ENCODE results near the gene GNG3. TPM values are rescaled to one million over a fixed set of nuclear protein-coding genes. Genes with fewer than 3 reads are reported as not detected.
"Not testable (repeated sequence)": the region's sequence is repeated elsewhere in the genome, so short reads cannot be mapped to it uniquely, and the experiment has no call there.

Gene GNG3
- total RNA-seq, 1 donor from 2014 or later: not detected

- H3K9me3 ChIP-seq (ENCODE audit: control insufficient read depth in 3 of 3, low read length in 3 of 3): no peaks in the 10 kb centered on the region
- no peaks in the 10 kb centered on the region for H3K27me3 ChIP-seq (ENCODE audit: control insufficient read depth in 3 of 3, insufficient read depth in 3 of 3, low read length in 3 of 3)
- H3K4me1 ChIP-seq (ENCODE audit: control insufficient read depth in 3 of 3, insufficient read depth in 3 of 3, low read length in 3 of 3): peaks cover 33 to 55% (median 36%) of the 10 kb centered on the region in 3 donors
- peak within 1 kb of the TSS; percentile 93 for H3K27ac ChIP-seq (ENCODE audit: low read depth, low read length)
- peaks cover 14 to 22% (median 18%) of the 10 kb centered on the region in 3 donors for H3K36me3 ChIP-seq (ENCODE audit: control insufficient read depth in 3 of 3, insufficient read depth in 3 of 3, low read length in 3 of 3)
- peak within 1 kb of the TSS; percentile 88 to 99 (median 98) for H3K4me3 ChIP-seq (ENCODE audit: low read length in 3 of 3)
- H3K9ac ChIP-seq (ENCODE audit: low read depth in 1 of 3, low read length in 3 of 3): peak within 1 kb of the TSS; percentile 93 to 98 (median 97)
Observed at GRCh38 chr11:62727165-62727871, 19.8 kb downstream of the GNG3 start, which contains the start of gene HNRNPUL2. Gene HNRNPUL2 (minus strand): TSS chr11:62727457. CDS start chr11:62727156, 301 bp downstream.

- Histone ChIP-seq H3K4me3 (ENCODE audit: low read length in 3 of 3) (peak overlapping the region; percentile 88 to 99 (median 98)), H3K9ac (ENCODE audit: low read depth in 1 of 3, low read length in 3 of 3) (peak overlapping the region; percentile 93 to 98 (median 97)), H3K36me3 (ENCODE audit: control insufficient read depth in 3 of 3, insufficient read depth in 3 of 3, low read length in 3 of 3) (peaks cover 9 to 18% (median 13%) of the 10 kb centered on the region in 3 donors), H3K4me1 (ENCODE audit: control insufficient read depth in 3 of 3, insufficient read depth in 3 of 3, low read length in 3 of 3) (peaks cover 33 to 55% (median 38%) of the 10 kb centered on the region in 3 donors), H3K27me3 (ENCODE audit: control insufficient read depth in 3 of 3, insufficient read depth in 3 of 3, low read length in 3 of 3) (no peaks in the 10 kb centered on the region), H3K27ac (ENCODE audit: low read depth, low read length) (peak overlapping the region; percentile 93), H3K9me3 (ENCODE audit: control insufficient read depth in 3 of 3, low read length in 3 of 3) (no peaks in the 10 kb centered on the region)
Observed at GRCh38 chr11:62727872-62728170, 20.3 kb downstream of the GNG3 start.

- Histone ChIP-seq H3K9ac (ENCODE audit: low read depth in 1 of 3, low read length in 3 of 3) (peak within 1 kb of the TSS; percentile 93 to 98 (median 97)), H3K4me3 (ENCODE audit: low read length in 3 of 3) (peak within 1 kb of the TSS; percentile 88 to 99 (median 98)), H3K9me3 (ENCODE audit: control insufficient read depth in 3 of 3, low read length in 3 of 3) (no peaks in the 10 kb centered on the region), H3K27me3 (ENCODE audit: control insufficient read depth in 3 of 3, insufficient read depth in 3 of 3, low read length in 3 of 3) (no peaks in the 10 kb centered on the region), H3K27ac (ENCODE audit: low read depth, low read length) (peak within 1 kb of the TSS; percentile 93), H3K36me3 (ENCODE audit: control insufficient read depth in 3 of 3, insufficient read depth in 3 of 3, low read length in 3 of 3) (peaks cover 11 to 19% (median 12%) of the 10 kb centered on the region in 3 donors), H3K4me1 (ENCODE audit: control insufficient read depth in 3 of 3, insufficient read depth in 3 of 3, low read length in 3 of 3) (peaks cover 33 to 55% (median 39%) of the 10 kb centered on the region in 3 donors)
Observed at GRCh38 chr11:62728171-62728988, 20.9 kb downstream of the GNG3 start, which contains the start of gene TTC9C. Gene TTC9C (plus strand): TSS chr11:62728486. CDS start chr11:62728849, 363 bp downstream.

- H3K27ac ChIP-seq (ENCODE audit: low read depth, low read length); H3K9me3 ChIP-seq (ENCODE audit: control insufficient read depth in 3 of 3, low read length in 3 of 3); H3K27me3 ChIP-seq (ENCODE audit: control insufficient read depth in 3 of 3, insufficient read depth in 3 of 3, low read length in 3 of 3): not testable (repeated sequence)
- H3K4me3 ChIP-seq (ENCODE audit: low read length in 3 of 3): peak overlapping the region in 2 of 3 donors; percentile 48 to 51
- H3K9ac ChIP-seq (ENCODE audit: low read depth in 1 of 3, low read length in 3 of 3): peak overlapping the region; percentile 38 to 68 (median 40)
- peaks cover 9 to 21% (median 14%) of the 10 kb centered on the region in 3 donors for H3K36me3 ChIP-seq (ENCODE audit: control insufficient read depth in 3 of 3, insufficient read depth in 3 of 3, low read length in 3 of 3)
- H3K4me1 ChIP-seq (ENCODE audit: control insufficient read depth in 3 of 3, insufficient read depth in 3 of 3, low read length in 3 of 3): peaks cover 19 to 39% (median 23%) of the 10 kb centered on the region in 3 donors
Observed at GRCh38 chr11:62730076-62730475, 22.6 kb downstream of the GNG3 start.

GRCh38 chr11:62732830-62733229, 25.4 kb downstream of the GNG3 start:
- H3K36me3 ChIP-seq (ENCODE audit: control insufficient read depth in 3 of 3, insufficient read depth in 3 of 3, low read length in 3 of 3): peaks cover 14 to 20% (median 19%) of the 10 kb centered on the region in 3 donors
- no peaks in the 10 kb centered on the region for H3K27me3 ChIP-seq (ENCODE audit: control insufficient read depth in 3 of 3, insufficient read depth in 3 of 3, low read length in 3 of 3)
- H3K9ac ChIP-seq (ENCODE audit: low read depth in 1 of 3, low read length in 3 of 3): peak overlapping the region in 1 of 3 donors; percentile 18
- peaks cover 9 to 27% (median 15%) of the 10 kb centered on the region in 3 donors for H3K4me1 ChIP-seq (ENCODE audit: control insufficient read depth in 3 of 3, insufficient read depth in 3 of 3, low read length in 3 of 3)
- H3K4me3 ChIP-seq (ENCODE audit: low read length in 3 of 3): no peak overlapping the region
- no peaks in the 10 kb centered on the region for H3K9me3 ChIP-seq (ENCODE audit: control insufficient read depth in 3 of 3, low read length in 3 of 3)
- H3K27ac ChIP-seq (ENCODE audit: low read depth, low read length): no peak overlapping the region

- Histone ChIP-seq H3K27ac (ENCODE audit: low read depth, low read length) (no peak overlapping the region), H3K4me1 (ENCODE audit: control insufficient read depth in 3 of 3, insufficient read depth in 3 of 3, low read length in 3 of 3) (peaks cover 0 to 2% (median 0%) of the 10 kb centered on the region in 3 donors), H3K9ac (ENCODE audit: low read depth in 1 of 3, low read length in 3 of 3) (no peak overlapping the region), H3K27me3 (ENCODE audit: control insufficient read depth in 3 of 3, insufficient read depth in 3 of 3, low read length in 3 of 3) (no peaks in the 10 kb centered on the region), H3K9me3 (ENCODE audit: control insufficient read depth in 3 of 3, low read length in 3 of 3) (no peaks in the 10 kb centered on the region), H3K36me3 (ENCODE audit: control insufficient read depth in 3 of 3, insufficient read depth in 3 of 3, low read length in 3 of 3) (peaks cover 22 to 30% (median 27%) of the 10 kb centered on the region in 3 donors), H3K4me3 (ENCODE audit: low read length in 3 of 3) (no peak overlapping the region)
Observed at GRCh38 chr11:62737196-62737595, 29.7 kb downstream of the GNG3 start.

- peaks cover 4 to 5% (median 4%) of the 10 kb centered on the region in 3 donors for H3K4me1 ChIP-seq (ENCODE audit: control insufficient read depth in 3 of 3, insufficient read depth in 3 of 3, low read length in 3 of 3)
- H3K4me3 ChIP-seq (ENCODE audit: low read length in 3 of 3): no peak overlapping the region
- H3K36me3 ChIP-seq (ENCODE audit: control insufficient read depth in 3 of 3, insufficient read depth in 3 of 3, low read length in 3 of 3): peaks cover 6 to 7% (median 7%) of the 10 kb centered on the region in 3 donors
- H3K27ac ChIP-seq (ENCODE audit: low read depth, low read length): no peak overlapping the region
- no peaks in the 10 kb centered on the region for H3K27me3 ChIP-seq (ENCODE audit: control insufficient read depth in 3 of 3, insufficient read depth in 3 of 3, low read length in 3 of 3)
- peak overlapping the region in 1 of 3 donors; percentile 16 for H3K9ac ChIP-seq (ENCODE audit: low read depth in 1 of 3, low read length in 3 of 3)
- no peaks in the 10 kb centered on the region for H3K9me3 ChIP-seq (ENCODE audit: control insufficient read depth in 3 of 3, low read length in 3 of 3)
Observed at GRCh38 chr11:62747475-62748160, 40.1 kb downstream of the GNG3 start.

- not testable (repeated sequence) for H3K27ac ChIP-seq (ENCODE audit: low read depth, low read length); H3K4me3 ChIP-seq (ENCODE audit: low read length in 3 of 3); H3K9me3 ChIP-seq (ENCODE audit: control insufficient read depth in 3 of 3, low read length in 3 of 3); H3K27me3 ChIP-seq (ENCODE audit: control insufficient read depth in 3 of 3, insufficient read depth in 3 of 3, low read length in 3 of 3); H3K9ac ChIP-seq (ENCODE audit: low read depth in 1 of 3, low read length in 3 of 3)
- Histone ChIP-seq H3K36me3 (ENCODE audit: control insufficient read depth in 3 of 3, insufficient read depth in 3 of 3, low read length in 3 of 3) (peaks cover 9 to 14% (median 13%) of the 10 kb centered on the region in 3 donors), H3K4me1 (ENCODE audit: control insufficient read depth in 3 of 3, insufficient read depth in 3 of 3, low read length in 3 of 3) (peaks cover 15 to 24% (median 17%) of the 10 kb centered on the region in 3 donors)
Observed at GRCh38 chr11:62749931-62750330, 42.5 kb downstream of the GNG3 start.

- H3K9me3 ChIP-seq (ENCODE audit: control insufficient read depth in 3 of 3, low read length in 3 of 3): no peaks in the 10 kb centered on the region
- peaks cover 15 to 24% (median 17%) of the 10 kb centered on the region in 3 donors for H3K4me1 ChIP-seq (ENCODE audit: control insufficient read depth in 3 of 3, insufficient read depth in 3 of 3, low read length in 3 of 3)
- H3K27me3 ChIP-seq (ENCODE audit: control insufficient read depth in 3 of 3, insufficient read depth in 3 of 3, low read length in 3 of 3): no peaks in the 10 kb centered on the region
- no peak overlapping the region for H3K4me3 ChIP-seq (ENCODE audit: low read length in 3 of 3)
- H3K36me3 ChIP-seq (ENCODE audit: control insufficient read depth in 3 of 3, insufficient read depth in 3 of 3, low read length in 3 of 3): peaks cover 9 to 14% (median 13%) of the 10 kb centered on the region in 3 donors
- H3K9ac ChIP-seq (ENCODE audit: low read depth in 1 of 3, low read length in 3 of 3): no peak overlapping the region
- no peak overlapping the region for H3K27ac ChIP-seq (ENCODE audit: low read depth, low read length)
Observed at GRCh38 chr11:62752177-62752785, 44.8 kb downstream of the GNG3 start.
